Lung (tissue), 12 donors: Measurements from ENCODE around the gene PLET1. TPM values are rescaled to one million over a fixed set of nuclear protein-coding genes. Genes with fewer than 3 reads are reported as not detected.

Source experiments
- ATAC-seq: fragments of 200-7000 bp; cut with Tn5 transposase; one replicate; pipeline ENCODE4 v1.9.1; 2020; ENCODE audit warnings: moderate number of reproducible peaks; ENCODE audit not compliant: insufficient read depth, low FRiP score
- DNase-seq, 3 donors: peaks; one replicate each; pipeline ENCODE4 v3.0.0-alpha.2; 2013 to 2017
- H3K27ac ChIP-seq, 2 donors: one replicate each; pipeline ENCODE4 v1.5.1; 2013; ENCODE audit warnings: mild to moderate bottlenecking in 2 of 2, moderate library complexity in 2 of 2, control low read depth in 1 of 2, inconsistent platforms in 1 of 2, low read depth in 1 of 2, low read length in 1 of 2
- H3K27me3 ChIP-seq, 3 donors: one replicate each; pipeline ENCODE4 v1.5.1; 2013; ENCODE audit warnings: low read length in 2 of 3; ENCODE audit not compliant: control insufficient read depth in 3 of 3, insufficient read depth in 3 of 3
- H3K36me3 ChIP-seq, 4 donors: one replicate each; pipeline ENCODE4 v1.5.1; 2013; ENCODE audit warnings: low read length in 4 of 4, mild to moderate bottlenecking in 1 of 4, moderate library complexity in 1 of 4; ENCODE audit not compliant: control insufficient read depth in 4 of 4, insufficient read depth in 4 of 4
- H3K4me1 ChIP-seq, 5 donors: one replicate each; pipeline ENCODE4 v1.5.1; 2013; ENCODE audit warnings: low read length in 5 of 5, mild to moderate bottlenecking in 2 of 5, moderate library complexity in 1 of 5; ENCODE audit not compliant: control insufficient read depth in 5 of 5, insufficient read depth in 5 of 5
- H3K4me3 ChIP-seq: one replicate; pipeline ENCODE4 v1.5.1; 2013; ENCODE audit warnings: mild to moderate bottlenecking, control low read depth, moderate library complexity
- H3K9ac ChIP-seq, 2 donors: one replicate each; pipeline ENCODE4 v1.5.1; 2013; ENCODE audit warnings: low read length in 2 of 2, control low read depth in 1 of 2; ENCODE audit not compliant: insufficient read depth in 1 of 2
- H3K9me3 ChIP-seq, 4 donors: one replicate each; pipeline ENCODE4 v1.5.1; 2013; ENCODE audit warnings: low read length in 3 of 4, mild to moderate bottlenecking in 1 of 4, moderate library complexity in 1 of 4; ENCODE audit not compliant: control insufficient read depth in 4 of 4, insufficient read depth in 3 of 4
- CTCF ChIP-seq: IDR thresholded peaks from 2 replicates; pipeline ENCODE4 v1.5.1; 2012; ENCODE audit warnings: mild to moderate bottlenecking; ENCODE audit errors: control extremely low read depth, extremely low read depth
- WGBS, 2 donors: extraction: QIAGEN DNeasy Blood & Tissue Kit; methylation state at CpG; one replicate each; pipeline ENCODE4 v1.1.7; 2013; 5-methylcytosine and 5-hydroxymethylcytosine counted together
- polyA plus RNA-seq, 2 donors: library from polyadenylated mRNA; stranded (reverse); fragments of 200-250 nt; gene quantifications; one replicate each; pipeline ENCODE4 v1.2.1, GENCODE V29; 2013
- total RNA-seq, 2 donors: library from RNA; depleted of rRNA in 1 of 2; stranded (reverse); fragments of >200 nt in 1 of 2; gene quantifications; one replicate each; pipeline ENCODE4 v1.2.1, GENCODE V29; 2014 to 2021
- donor health status: control.
- donor health status: control.
- donor health status: Bipolar disorder and iron deficiency.
- donor health status: healthy.
- donor health status: DM: yes; HTN: yes; CAD: no.

Gene PLET1
- total and polyA plus RNA-seq, 4 donors, result not detected

- H3K27ac ChIP-seq, result no peak overlapping the region
- no peaks in the 10 kb centered on the region for H3K27me3 ChIP-seq
- no peak overlapping the region for H3K4me3 ChIP-seq
- no peak for ATAC-seq
- no peak for TF ChIP-seq CTCF
- no peak for DNase-seq
- 95 to 96% methylated on average over 3 of the region's 3 CpGs for WGBS, 2 donors
- peaks cover 0 to 2% (median 0%) of the 10 kb centered on the region in 5 donors for H3K4me1 ChIP-seq
- no peak overlapping the region for H3K9ac ChIP-seq
- H3K36me3 ChIP-seq, result no peaks in the 10 kb centered on the region
- H3K9me3 ChIP-seq, result peaks cover 0 to 2% (median 0%) of the 10 kb centered on the region in 4 donors
Observed at GRCh38 chr11:112253605-112254242, 6.9 kb downstream of the PLET1 start.

GRCh38 chr11:112249871-112250610 is 10.6 kb downstream of the PLET1 start:
- WGBS, 2 donors, result 79 to 89% methylated on average over 8 of the region's 8 CpGs
- peaks cover 0 to 2% (median 0%) of the 10 kb centered on the region in 5 donors for H3K4me1 ChIP-seq
- no peak for TF ChIP-seq CTCF
- DNase-seq (no peak), ATAC-seq (no peak)
- no peak overlapping the region for H3K4me3 ChIP-seq
- no peak overlapping the region for H3K9ac ChIP-seq
- H3K9me3 ChIP-seq, result peaks cover 0 to 2% (median 0%) of the 10 kb centered on the region in 4 donors
- no peaks in the 10 kb centered on the region for H3K27me3 ChIP-seq
- no peak overlapping the region for H3K27ac ChIP-seq
- H3K36me3 ChIP-seq, result no peaks in the 10 kb centered on the region

- WGBS, 2 donors, result 75 to 85% methylated on average over 2 of the region's 2 CpGs
- Histone ChIP-seq H3K4me1 (no peaks in the 10 kb centered on the region), H3K27ac (no peak overlapping the region), H3K9me3 (no peaks in the 10 kb centered on the region), H3K9ac (no peak overlapping the region), H3K36me3 (peaks cover 0 to 1% (median 0%) of the 10 kb centered on the region in 4 donors), H3K4me3 (no peak overlapping the region), H3K27me3 (no peaks in the 10 kb centered on the region)
- no peak for TF ChIP-seq CTCF
- DNase-seq (no peak), ATAC-seq (no peak)
Observed at GRCh38 chr11:112248201-112248600, 12.5 kb downstream of the PLET1 start.
